ENCODE data around the gene HMGXB4.

The HMGXB4 gene

DNA sequence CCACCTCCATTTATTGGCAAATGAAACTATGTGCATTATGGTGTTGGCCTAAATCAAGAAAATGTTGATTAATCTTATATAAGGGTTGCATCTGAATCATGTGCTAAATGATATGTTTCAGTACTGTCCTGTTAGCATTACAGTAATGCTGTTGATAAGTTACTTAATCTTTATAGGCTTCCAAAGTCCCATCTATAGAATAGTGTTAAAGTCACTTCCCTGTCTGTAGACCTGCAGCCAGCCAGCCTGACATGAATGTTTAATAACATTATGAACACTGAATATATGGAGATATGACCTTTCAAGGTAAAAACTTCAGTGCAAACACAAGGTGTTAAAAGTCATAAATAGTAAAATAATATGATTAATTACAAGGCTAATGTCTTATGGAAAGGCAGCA lies 38.8 kb downstream of the HMGXB4 start:
- no peak overlapping the region for H2BK5ac ChIP-seq (ENCODE audit: low read length)
- H3K4me2 ChIP-seq (ENCODE audit: insufficient read depth, low read length, poor library complexity, severe bottlenecking), result no peak overlapping the region
- H2BK12ac ChIP-seq (ENCODE audit: low read length), result no peak overlapping the region
- no peak overlapping the region for H3K9ac ChIP-seq (ENCODE audit: low read depth, low read length, poor library complexity)
- no peak overlapping the region for H4K91ac ChIP-seq (ENCODE audit: low read depth, low read length, poor library complexity)
- DNase-seq (ENCODE audit: low spot score), result no peak
- H2AFZ ChIP-seq (ENCODE audit: low read length), result no peak overlapping the region
- H3K14ac ChIP-seq (ENCODE audit: low read length), result no peak overlapping the region
- H2BK120ac ChIP-seq (ENCODE audit: low read depth, low read length), result no peak overlapping the region
- no peak overlapping the region for H3K27ac ChIP-seq (replicated peaks; ENCODE audit: low read length)
- H3K4ac ChIP-seq (ENCODE audit: low read length), result no peak overlapping the region
- no peaks in the 10 kb centered on the region for H3K9me3 ChIP-seq (replicated peaks in 1 of 2; ENCODE audit: control insufficient read depth in 2 of 2, insufficient read depth in 1 of 2, low read depth in 1 of 2, low read length in 2 of 2)
- H3K79me1 ChIP-seq (ENCODE audit: low read depth, low read length), result peaks cover 4% of the 10 kb centered on the region
- no peak overlapping the region for H2BK15ac ChIP-seq (ENCODE audit: low read length)
- no peak overlapping the region for H3K23ac ChIP-seq (ENCODE audit: low read depth, low read length, poor library complexity)
- peaks cover 26 to 66% of the 10 kb centered on the region in 2 donors for H3K36me3 ChIP-seq (replicated peaks in 1 of 2; ENCODE audit: control insufficient read depth in 2 of 2, insufficient read depth in 2 of 2, low read length in 2 of 2)
- H3K4me1 ChIP-seq (ENCODE audit: control insufficient read depth in 2 of 2, insufficient read depth in 1 of 2, low read depth in 1 of 2, low read length in 2 of 2), result peaks cover 3 to 4% of the 10 kb centered on the region in 2 donors
- no peak overlapping the region for H2AK5ac ChIP-seq (ENCODE audit: low read depth, low read length)
- no peak overlapping the region for H3K4me3 ChIP-seq (ENCODE audit: low read length in 2 of 2)
- H3K27me3 ChIP-seq (ENCODE audit: control insufficient read depth in 3 of 3, insufficient read depth in 3 of 3, low read depth in 1 of 3, low read length in 3 of 3), result no peaks in the 10 kb centered on the region
- H4K8ac ChIP-seq (ENCODE audit: low read depth, low read length), result no peak overlapping the region
- H3K18ac ChIP-seq (ENCODE audit: low read length), result no peak overlapping the region

GRCh38 chr22:35299217-35299672 lies 42.0 kb downstream of the HMGXB4 start:
- no CpG with 5 or more reads among the region's 13 CpGs for whole genome bisulfite sequencing, 2 donors (ENCODE audit: extremely low coverage in 2 of 2, insufficient read length in 2 of 2, insufficient replicate concordance in 1 of 2)
- Histone ChIP-seq H3K9ac (ENCODE audit: low read depth, low read length, poor library complexity) (no peak overlapping the region), H3K4ac (ENCODE audit: low read length) (no peak overlapping the region), H2BK5ac (ENCODE audit: low read length) (no peak overlapping the region), H4K91ac (ENCODE audit: low read depth, low read length, poor library complexity) (no peak overlapping the region), H3K79me1 (ENCODE audit: low read depth, low read length) (peaks cover 10% of the 10 kb centered on the region), H3K14ac (ENCODE audit: low read length) (no peak overlapping the region), H3K4me2 (ENCODE audit: insufficient read depth, low read length, poor library complexity, severe bottlenecking) (peak overlapping the region; percentile 53), H3K4me1 (ENCODE audit: control insufficient read depth in 2 of 2, insufficient read depth in 1 of 2, low read depth in 1 of 2, low read length in 2 of 2) (peaks cover 3 to 4% of the 10 kb centered on the region in 2 donors), H3K36me3 (replicated peaks in 1 of 2; ENCODE audit: control insufficient read depth in 2 of 2, insufficient read depth in 2 of 2, low read length in 2 of 2) (peaks cover 9 to 34% of the 10 kb centered on the region in 2 donors), H2BK12ac (ENCODE audit: low read length) (no peak overlapping the region), H2BK15ac (ENCODE audit: low read length) (no peak overlapping the region), H3K27ac (replicated peaks; ENCODE audit: low read length) (peak overlapping the region; percentile 27), H3K9me3 (replicated peaks in 1 of 2; ENCODE audit: control insufficient read depth in 2 of 2, insufficient read depth in 1 of 2, low read depth in 1 of 2, low read length in 2 of 2) (no peaks in the 10 kb centered on the region), H2AFZ (ENCODE audit: low read length) (peak overlapping the region; percentile 97), H2BK120ac (ENCODE audit: low read depth, low read length) (no peak overlapping the region), H2AK5ac (ENCODE audit: low read depth, low read length) (no peak overlapping the region), H3K18ac (ENCODE audit: low read length) (peak overlapping the region; percentile 62), H4K8ac (ENCODE audit: low read depth, low read length) (no peak overlapping the region), H3K4me3 (ENCODE audit: low read length in 2 of 2) (peak overlapping the region; percentile 4 to 83), H3K23ac (ENCODE audit: low read depth, low read length, poor library complexity) (no peak overlapping the region), H3K27me3 (ENCODE audit: control insufficient read depth in 3 of 3, insufficient read depth in 3 of 3, low read depth in 1 of 3, low read length in 3 of 3) (no peaks in the 10 kb centered on the region)
- peak; percentile 18 for DNase-seq (ENCODE audit: low spot score)

DNA sequence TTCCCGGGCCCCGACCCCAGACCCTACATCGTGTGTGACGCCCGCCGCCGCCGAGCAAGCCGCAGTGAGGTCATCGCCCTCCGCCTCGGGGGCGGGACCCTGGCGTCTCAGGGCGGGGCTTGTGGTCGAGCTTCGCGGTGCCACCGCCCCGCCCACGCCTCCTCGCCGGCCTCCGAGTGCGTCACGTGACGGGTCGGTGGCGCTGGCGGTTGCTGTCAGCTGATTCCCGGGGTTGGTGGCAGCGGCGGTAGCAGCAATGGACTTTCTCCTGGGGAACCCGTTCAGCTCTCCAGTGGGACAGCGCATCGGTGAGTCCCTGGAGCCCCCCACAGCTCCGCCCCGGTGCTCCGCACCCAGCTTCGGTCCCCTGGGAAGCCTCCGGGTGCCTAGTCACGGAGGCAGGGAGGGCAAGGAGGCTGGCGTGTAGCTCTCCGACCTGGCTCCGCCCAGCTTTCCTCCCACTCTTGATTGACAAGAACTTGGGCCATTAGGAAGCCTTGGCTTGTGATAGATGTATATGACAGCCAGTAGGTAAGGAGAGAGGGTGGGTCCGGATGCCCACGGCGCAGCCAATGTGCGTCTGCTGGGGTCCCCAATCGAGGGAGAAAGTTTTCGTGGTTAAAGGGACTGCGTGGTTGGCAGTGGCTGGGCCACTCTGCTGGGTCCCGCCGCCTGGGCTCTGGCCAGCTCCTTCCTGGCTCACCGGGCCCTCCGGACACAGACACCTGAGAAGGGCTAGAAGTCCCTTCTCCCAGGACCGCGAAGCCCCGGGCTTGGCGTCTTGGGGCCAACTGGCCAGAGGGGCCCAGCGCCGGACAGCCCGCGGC lies 42.6 kb downstream of the HMGXB4 start, which contains the start of gene TOM1:
Gene TOM1, plus strand, starts transcription at position 222 of the 827 bp plus-strand sequence. Its CDS starts 35 bp downstream, at position 257.
- H3K18ac ChIP-seq (ENCODE audit: low read length), result peak within 1 kb of the TSS; percentile 91
- H3K23ac ChIP-seq (ENCODE audit: low read depth, low read length, poor library complexity), result peak within 1 kb of the TSS; percentile 62
- H3K4me1 ChIP-seq (ENCODE audit: control insufficient read depth in 2 of 2, insufficient read depth in 1 of 2, low read depth in 1 of 2, low read length in 2 of 2), result peaks cover 3 to 4% of the 10 kb centered on the region in 2 donors
- H4K91ac ChIP-seq (ENCODE audit: low read depth, low read length, poor library complexity), result no peak within 1 kb of the TSS
- peak within 1 kb of the TSS; percentile 48 for H3K27ac ChIP-seq (replicated peaks; ENCODE audit: low read length)
- no peaks in the 10 kb centered on the region for H3K9me3 ChIP-seq (replicated peaks in 1 of 2; ENCODE audit: control insufficient read depth in 2 of 2, insufficient read depth in 1 of 2, low read depth in 1 of 2, low read length in 2 of 2)
- no peak within 1 kb of the TSS for H3K14ac ChIP-seq (ENCODE audit: low read length)
- no peak within 1 kb of the TSS for H4K8ac ChIP-seq (ENCODE audit: low read depth, low read length)
- H3K9ac ChIP-seq (ENCODE audit: low read depth, low read length, poor library complexity), result peak within 1 kb of the TSS; percentile 97
- no peak within 1 kb of the TSS for H3K4ac ChIP-seq (ENCODE audit: low read length)
- H2BK120ac ChIP-seq (ENCODE audit: low read depth, low read length), result no peak within 1 kb of the TSS
- peak within 1 kb of the TSS; percentile 99 for H3K4me2 ChIP-seq (ENCODE audit: insufficient read depth, low read length, poor library complexity, severe bottlenecking)
- DNase-seq (ENCODE audit: low spot score), result peak; percentile 99
- no peak within 1 kb of the TSS for H2BK15ac ChIP-seq (ENCODE audit: low read length)
- H2BK5ac ChIP-seq (ENCODE audit: low read length), result no peak within 1 kb of the TSS
- peaks cover 10% of the 10 kb centered on the region for H3K79me1 ChIP-seq (ENCODE audit: low read depth, low read length)
- peak within 1 kb of the TSS; percentile 91 for H2AK5ac ChIP-seq (ENCODE audit: low read depth, low read length)
- no peaks in the 10 kb centered on the region for H3K27me3 ChIP-seq (ENCODE audit: control insufficient read depth in 3 of 3, insufficient read depth in 3 of 3, low read depth in 1 of 3, low read length in 3 of 3)
- no peak within 1 kb of the TSS for H2BK12ac ChIP-seq (ENCODE audit: low read length)
- no CpG with 5 or more reads among the region's 64 CpGs for WGBS, 2 donors (ENCODE audit: extremely low coverage in 2 of 2, insufficient read length in 2 of 2, insufficient replicate concordance in 1 of 2)
- peak within 1 kb of the TSS; percentile 83 to 90 for H3K4me3 ChIP-seq (ENCODE audit: low read length in 2 of 2)
- peak within 1 kb of the TSS; percentile 97 for H2AFZ ChIP-seq (ENCODE audit: low read length)
- H3K36me3 ChIP-seq (replicated peaks in 1 of 2; ENCODE audit: control insufficient read depth in 2 of 2, insufficient read depth in 2 of 2, low read length in 2 of 2), result peaks cover 7 to 28% of the 10 kb centered on the region in 2 donors

DNA sequence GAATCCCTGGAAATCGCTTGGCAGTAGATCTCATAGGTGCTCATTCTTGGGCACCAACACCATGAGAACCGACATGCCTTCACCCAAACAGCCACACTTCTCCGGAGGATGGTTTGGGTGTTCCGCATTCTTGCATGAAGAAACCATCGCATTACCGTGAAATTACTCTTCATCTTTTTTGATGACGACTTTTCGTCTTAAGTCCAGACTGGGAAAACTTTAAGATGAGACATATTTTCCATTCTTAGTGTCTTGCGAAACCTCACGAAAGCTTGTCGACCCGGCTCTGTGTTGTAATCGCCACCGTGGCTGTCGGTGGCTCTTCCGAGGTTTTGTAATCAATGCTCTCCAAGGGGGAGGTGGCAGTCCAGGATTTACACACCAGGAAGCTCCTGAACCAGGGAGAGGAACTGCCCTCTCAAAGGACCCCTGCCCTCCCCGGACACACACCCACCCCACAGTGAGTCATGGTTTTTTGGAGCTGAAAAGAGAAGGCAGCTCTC lies 44.1 kb downstream of the HMGXB4 start:
- no peak overlapping the region for H2BK5ac ChIP-seq (ENCODE audit: low read length)
- H2AFZ ChIP-seq (ENCODE audit: low read length), result no peak overlapping the region
- no peak overlapping the region for H3K27ac ChIP-seq (replicated peaks; ENCODE audit: low read length)
- H2BK15ac ChIP-seq (ENCODE audit: low read length), result no peak overlapping the region
- H3K9ac ChIP-seq (ENCODE audit: low read depth, low read length, poor library complexity), result no peak overlapping the region
- no peak overlapping the region for H2AK5ac ChIP-seq (ENCODE audit: low read depth, low read length)
- H3K14ac ChIP-seq (ENCODE audit: low read length), result no peak overlapping the region
- no peak overlapping the region for H4K91ac ChIP-seq (ENCODE audit: low read depth, low read length, poor library complexity)
- H3K79me1 ChIP-seq (ENCODE audit: low read depth, low read length), result peaks cover 10% of the 10 kb centered on the region
- no peaks in the 10 kb centered on the region for H3K9me3 ChIP-seq (replicated peaks in 1 of 2; ENCODE audit: control insufficient read depth in 2 of 2, insufficient read depth in 1 of 2, low read depth in 1 of 2, low read length in 2 of 2)
- peaks cover 6 to 8% of the 10 kb centered on the region in 2 donors for H3K4me1 ChIP-seq (ENCODE audit: control insufficient read depth in 2 of 2, insufficient read depth in 1 of 2, low read depth in 1 of 2, low read length in 2 of 2)
- H3K27me3 ChIP-seq (ENCODE audit: control insufficient read depth in 3 of 3, insufficient read depth in 3 of 3, low read depth in 1 of 3, low read length in 3 of 3), result no peaks in the 10 kb centered on the region
- H3K23ac ChIP-seq (ENCODE audit: low read depth, low read length, poor library complexity), result no peak overlapping the region
- no peak overlapping the region for H4K8ac ChIP-seq (ENCODE audit: low read depth, low read length)
- H3K18ac ChIP-seq (ENCODE audit: low read length), result no peak overlapping the region
- no peak overlapping the region for H3K4ac ChIP-seq (ENCODE audit: low read length)
- no peak overlapping the region for H3K4me2 ChIP-seq (ENCODE audit: insufficient read depth, low read length, poor library complexity, severe bottlenecking)
- no CpG with 5 or more reads among the region's 17 CpGs for WGBS, 2 donors (ENCODE audit: extremely low coverage in 2 of 2, insufficient read length in 2 of 2, insufficient replicate concordance in 1 of 2)
- H2BK120ac ChIP-seq (ENCODE audit: low read depth, low read length), result no peak overlapping the region
- peak overlapping the region in 1 of 2 donors; percentile 18 for H3K4me3 ChIP-seq (ENCODE audit: low read length in 2 of 2)
- no peak for DNase-seq (ENCODE audit: low spot score)
- peaks cover 5 to 13% of the 10 kb centered on the region in 2 donors for H3K36me3 ChIP-seq (replicated peaks in 1 of 2; ENCODE audit: control insufficient read depth in 2 of 2, insufficient read depth in 2 of 2, low read length in 2 of 2)
- no peak overlapping the region for H2BK12ac ChIP-seq (ENCODE audit: low read length)
